H1 (cell line): ENCODE results near the gene EAF2. TPM values are rescaled to one million over a fixed set of nuclear protein-coding genes. Genes with fewer than 3 reads are reported as not detected.

ENCODE experiments used
- CTCF ChIA-PET: fragments of 300-600 bp; sonication (Branson Sonifier 250); formaldehyde crosslinking; loops from one replicate; lab custom pipeline; 2021; ENCODE audit not compliant: partially characterized antibody; lab: Charles Lee
- POLR2A ChIA-PET: fragments of 300-600 bp; sonication (Branson Sonifier 250); formaldehyde crosslinking; loops from one replicate; lab custom pipeline; 2021; ENCODE audit warnings: inconsistent platforms; ENCODE audit not compliant: partially characterized antibody; lab: Charles Lee
- DNase-seq, 2 experiments: peaks; one replicate each; pipeline versions ENCODE4 v3.0.0 to v3.0.0-alpha.2; 2010 to 2022; ENCODE audit warnings: low spot score in 2 of 2, low read depth in 1 of 2, mixed read lengths in 1 of 2
- FAIRE-seq: peaks from 2 replicates; lab custom pipeline; 2011; peaks lifted over from hg19 to GRCh38; lab: Jason Lieb, UNC
- H2AFZ ChIP-seq: 2 replicates; pipeline ENCODE4 v1.8.1; 2012; ENCODE audit warnings: low read length, inconsistent platforms
- H2AK5ac ChIP-seq: 2 replicates; pipeline ENCODE4 v1.6.1; 2013; ENCODE audit warnings: low read depth, low read length
- H2BK120ac ChIP-seq: replicated peaks from 2 replicates; pipeline ENCODE3; 2013; ENCODE audit warnings: low read depth, low read length, inconsistent platforms
- H2BK12ac ChIP-seq: 2 replicates; pipeline ENCODE4 v1.6.1; 2013; ENCODE audit warnings: low read depth, low read length
- H2BK15ac ChIP-seq: 2 replicates; pipeline ENCODE4 v1.6.1; 2013; ENCODE audit warnings: low read length
- H2BK20ac ChIP-seq: 2 replicates; pipeline ENCODE4 v1.6.1; 2013; ENCODE audit warnings: low read length
- H2BK5ac ChIP-seq: 2 replicates; pipeline ENCODE4 v1.6.1; 2013; ENCODE audit warnings: low read depth, low read length
- H3K14ac ChIP-seq: 2 replicates; pipeline ENCODE4 v1.6.1; 2013; ENCODE audit warnings: inconsistent platforms; ENCODE audit not compliant: insufficient read length
- H3K18ac ChIP-seq: 2 replicates; pipeline ENCODE4 v1.6.1; 2013; ENCODE audit warnings: low read length; ENCODE audit errors: extremely low read depth
- H3K23ac ChIP-seq: 2 replicates; pipeline ENCODE4 v1.6.1; 2013; ENCODE audit warnings: inconsistent platforms; ENCODE audit not compliant: insufficient read length
- H3K23me2 ChIP-seq: 2 replicates; pipeline ENCODE4 v1.6.1; 2013; ENCODE audit warnings: low read depth, low read length
- H3K27ac ChIP-seq: 2 replicates; pipeline ENCODE4 v1.6.1; 2011; ENCODE audit warnings: low read depth, low read length, inconsistent platforms
- H3K27me3 ChIP-seq, 4 experiments: replicated peaks in 1 of 4; 1 replicate in 1 of 4; 2 replicates in 3 of 4; pipeline versions ENCODE4 v1.6.1 to v1.8.1; 2011 to 2013; ENCODE audit warnings: low read length in 3 of 4, mild to moderate bottlenecking in 3 of 4, inconsistent platforms in 2 of 4, mixed read lengths in 2 of 4, moderate library complexity in 1 of 4; ENCODE audit not compliant: control insufficient read depth in 3 of 4, insufficient read depth in 3 of 4; ENCODE audit errors: extremely low read depth in 1 of 4
- H3K36me3 ChIP-seq, 4 experiments: 2 replicates each; pipeline versions ENCODE4 v1.6.1 to v1.8.1; 2011 to 2013; ENCODE audit warnings: mild to moderate bottlenecking in 4 of 4, low read length in 3 of 4, moderate library complexity in 2 of 4, control low read depth in 1 of 4, inconsistent platforms in 1 of 4; ENCODE audit not compliant: insufficient read depth in 4 of 4, control insufficient read depth in 2 of 4
- H3K4ac ChIP-seq: replicated peaks from 2 replicates; pipeline ENCODE3; 2013; ENCODE audit warnings: low read length, low read depth, mixed read lengths, inconsistent platforms; ENCODE audit not compliant: insufficient read length
- H3K4me1 ChIP-seq, 4 experiments: replicated peaks in 1 of 4; 1 replicate in 1 of 4; 2 replicates in 3 of 4; pipeline versions ENCODE4 v1.6.1 to v1.8.1; 2011 to 2013; ENCODE audit warnings: low read length in 3 of 4, inconsistent platforms in 2 of 4, mixed read lengths in 1 of 4; ENCODE audit not compliant: insufficient read depth in 4 of 4, control insufficient read depth in 3 of 4
- H3K4me2 ChIP-seq, 2 experiments: 2 replicates each; pipeline versions ENCODE4 v1.6.1 to v1.8.1; 2011 to 2013; ENCODE audit warnings: low read depth in 2 of 2, low read length in 2 of 2, control low read depth in 1 of 2, inconsistent platforms in 1 of 2, mild to moderate bottlenecking in 1 of 2; ENCODE audit not compliant: insufficient read depth in 1 of 2
- H3K4me3 ChIP-seq, 4 experiments: fragments of 200-600, 300-600 bp in 1 of 4; sonication (generic), shearing (Covaris generic), sonication (Bioruptor Twin) in 1 of 4; 2 replicates each; pipeline versions ENCODE4 v1.5.1 to v1.8.1; 2011 to 2016; ENCODE audit warnings: low read length in 4 of 4, low read depth in 3 of 4, control low read depth in 2 of 4, inconsistent platforms in 2 of 4, mild to moderate bottlenecking in 2 of 4, mixed read lengths in 1 of 4, moderate library complexity in 1 of 4; ENCODE audit not compliant: insufficient read depth in 2 of 4; ENCODE audit errors: extremely low read depth in 1 of 4
- H3K56ac ChIP-seq: replicated peaks from 2 replicates; pipeline ENCODE3; 2013; ENCODE audit warnings: low read depth, mild to moderate bottlenecking, mixed read lengths, low read length, inconsistent platforms; ENCODE audit not compliant: insufficient read length
- H3K79me1 ChIP-seq: 2 replicates; pipeline ENCODE4 v1.6.1; 2013; ENCODE audit warnings: low read depth, low read length, control low read depth
- H3K79me2 ChIP-seq, 2 experiments: 2 replicates each; pipeline versions ENCODE4 v1.6.1 to v1.8.1; 2012 to 2013; ENCODE audit warnings: low read length in 2 of 2, mild to moderate bottlenecking in 2 of 2, inconsistent platforms in 1 of 2; ENCODE audit not compliant: insufficient read depth in 2 of 2, control insufficient read depth in 1 of 2
- H3K9ac ChIP-seq, 4 experiments: replicated peaks in 1 of 4; 1 replicate in 1 of 4; 2 replicates in 3 of 4; pipeline versions ENCODE4 v1.6.1 to v1.8.1; 2011 to 2013; ENCODE audit warnings: low read depth in 3 of 4, low read length in 3 of 4, control low read depth in 2 of 4, mild to moderate bottlenecking in 2 of 4, moderate library complexity in 2 of 4, inconsistent platforms in 1 of 4; ENCODE audit errors: extremely low read depth in 1 of 4
- H3K9me3 ChIP-seq, 2 experiments: 2 replicates each; pipeline versions ENCODE4 v1.6.1 to v1.8.1; 2012 to 2013; ENCODE audit warnings: mild to moderate bottlenecking in 2 of 2, moderate library complexity in 2 of 2, control low read depth in 1 of 2, inconsistent platforms in 1 of 2, low read depth in 1 of 2, low read length in 1 of 2, mixed read lengths in 1 of 2; ENCODE audit not compliant: insufficient read depth in 2 of 2
- H4K20me1 ChIP-seq, 2 experiments: replicated peaks in 1 of 2; 2 replicates each; pipeline versions ENCODE3 to v1.8.1; 2011 to 2013; ENCODE audit warnings: inconsistent platforms in 2 of 2, low read length in 2 of 2, mild to moderate bottlenecking in 1 of 2; ENCODE audit not compliant: insufficient read depth in 2 of 2, control insufficient read depth in 1 of 2
- H4K5ac ChIP-seq: 2 replicates; pipeline ENCODE4 v1.6.1; 2013; ENCODE audit warnings: low read length, low read depth, mixed read lengths, inconsistent platforms; ENCODE audit not compliant: insufficient read length
- H4K8ac ChIP-seq: 2 replicates; pipeline ENCODE4 v1.8.0; 2013; ENCODE audit warnings: mild to moderate bottlenecking, moderate library complexity, low read length, inconsistent platforms; ENCODE audit not compliant: insufficient read depth; ENCODE audit errors: extremely low read depth
- H4K91ac ChIP-seq: replicated peaks from 2 replicates; pipeline ENCODE3; 2013; ENCODE audit warnings: low read length, mixed read lengths, inconsistent platforms; ENCODE audit not compliant: insufficient read length
- ATF3 ChIP-seq: IDR thresholded peaks from 2 replicates; pipeline ENCODE4 v1.6.1; 2011; ENCODE audit warnings: low read depth, mild to moderate bottlenecking, low read length; ENCODE audit not compliant: insufficient read depth
- EZH2 ChIP-seq: fragments of 200-600 bp; sonication (generic); IDR thresholded peaks from 2 replicates; pipeline ENCODE4 v1.7.1; 2012; ENCODE audit warnings: low read depth, mild to moderate bottlenecking, moderate library complexity, low read length, inconsistent platforms; ENCODE audit not compliant: severe bottlenecking
- HDAC6 ChIP-seq: IDR thresholded peaks from one replicate; pipeline ENCODE4 v1.7.1; 2012; ENCODE audit warnings: low read depth, mild to moderate bottlenecking, inconsistent platforms, low read length, moderate library complexity
- TBP ChIP-seq: IDR thresholded peaks from 2 replicates; pipeline ENCODE4 v1.6.1; 2011; ENCODE audit warnings: low read depth, low read length, improper control_type of control experiment
- WGBS, 2 experiments: shearing (Covaris generic) in 1 of 2; methylation state at CpG; one replicate each; pipeline versions ENCODE4 v1.1.6 to v1.1.7; 2013 to 2015; ENCODE audit warnings: low lambda C conversion rate in 2 of 2, mixed read lengths in 2 of 2, inconsistent platforms in 1 of 2, low coverage in 1 of 2, missing lambda C conversion rate in 1 of 2; ENCODE audit not compliant: insufficient replicate concordance in 2 of 2, insufficient coverage in 1 of 2, insufficient read length in 1 of 2; ENCODE audit errors: extremely low coverage in 1 of 2, missing lambda C conversion rate in 1 of 2; 5-methylcytosine and 5-hydroxymethylcytosine counted together
- polyA plus RNA-seq, 7 experiments: library from polyadenylated mRNA; depleted of rRNA in 3 of 7; stranded (reverse) in 5 of 7; unstranded in 2 of 7; fragments of >200 nt in 5 of 7; fragments of 200-250 nt in 2 of 7; gene quantifications; 1 replicate in 5 of 7; 2 replicates in 1 of 7; 4 replicates in 1 of 7; pipeline versions ENCODE4 v1.2.1 to v1.2.3, GENCODE V29; 2011 to 2013; ENCODE audit warnings: missing spikeins in 2 of 7, mixed read lengths in 2 of 7
- total RNA-seq: library from RNA; stranded (reverse); fragmentation: NEBNext Ultra II Directional; extraction: Animal tissue kit (Norgen Biotek cat#: 25700); gene quantifications from 2 replicates; pipeline ENCODE4 v1.2.1, GENCODE V29; 2021

EAF2 gene
- total and polyA plus RNA-seq, 2 of the 8 experiments (the other 6 are each of a cell fraction or from before 2014, with no cell fraction given) = 3.6 to 6.6 TPM

- H2BK5ac ChIP-seq = no peak overlapping the region
- H3K4me1 ChIP-seq = no peaks in the 10 kb centered on the region
- no peak for DNase-seq
- no peaks in the 10 kb centered on the region for H3K23me2 ChIP-seq
- FAIRE-seq = no peak
- peaks cover 0 to 6% of the 10 kb centered on the region in 2 experiments; a peak in 1 of 4 replicates for H3K79me2 ChIP-seq
- no peak overlapping the region for H2BK15ac ChIP-seq
- H4K91ac ChIP-seq = no peak overlapping the region
- no peak overlapping the region for H2AK5ac ChIP-seq
- no peak overlapping the region for H3K56ac ChIP-seq
- no peak overlapping the region for H4K5ac ChIP-seq
- H3K18ac ChIP-seq = no peak overlapping the region
- no peak overlapping the region for H3K23ac ChIP-seq
- H3K4me3 ChIP-seq = no peak overlapping the region
- H2AFZ ChIP-seq = no peak overlapping the region
- no peak overlapping the region for H2BK120ac ChIP-seq
- H2BK20ac ChIP-seq = no peak overlapping the region
- ChIA-PET POLR2A (no interaction called here), CTCF (no interaction called here)
- peaks cover 0 to 2% of the 10 kb centered on the region in 2 experiments for H4K20me1 ChIP-seq
- H3K36me3 ChIP-seq = peaks cover 3 to 58% (median 28%) of the 10 kb centered on the region in 4 experiments; a peak in 6 of 8 replicates
- H4K8ac ChIP-seq = no peak overlapping the region
- no peaks in the 10 kb centered on the region for H3K79me1 ChIP-seq
- H3K4me2 ChIP-seq = no peak overlapping the region
- WGBS, 2 experiments = 78% methylated on average over 1 of the region's 1 CpG; no CpG with 5 or more reads in 1 of the 2 experiments
- H3K27ac ChIP-seq = no peak overlapping the region
- no peak overlapping the region for H3K14ac ChIP-seq
- H2BK12ac ChIP-seq = no peak overlapping the region
- no peak overlapping the region for H3K4ac ChIP-seq
- H3K27me3 ChIP-seq = no peaks in the 10 kb centered on the region
- 0 out of 4 replicates have a peak, but pooled peaks cover 0 to 4% of the 10 kb centered on the region in 2 experiments for H3K9me3 ChIP-seq
- no peak overlapping the region for H3K9ac ChIP-seq
- TF ChIP-seq ATF3 (no peak), HDAC6 (no peak), TBP (no peak), EZH2 (no peak)
Observed at GRCh38 chr3:121822973-121823372, 12.0 kb upstream of the EAF2 start.
